22Rv1 (cell line): ENCODE results near the gene INVS.

ENCODE experiments used
- CTCF ChIP-seq: fragments of 450-650 bp; IDR thresholded peaks from 2 replicates; pipeline ENCODE4 v1.5.1; 2017; ENCODE audit warnings: mild to moderate bottlenecking
- ZFX ChIP-seq: fragments of 450-650 bp; IDR thresholded peaks from 2 replicates; pipeline ENCODE4 v1.6.1; 2017; ENCODE audit warnings: antibody characterized with exemption, borderline replicate concordance

DNA sequence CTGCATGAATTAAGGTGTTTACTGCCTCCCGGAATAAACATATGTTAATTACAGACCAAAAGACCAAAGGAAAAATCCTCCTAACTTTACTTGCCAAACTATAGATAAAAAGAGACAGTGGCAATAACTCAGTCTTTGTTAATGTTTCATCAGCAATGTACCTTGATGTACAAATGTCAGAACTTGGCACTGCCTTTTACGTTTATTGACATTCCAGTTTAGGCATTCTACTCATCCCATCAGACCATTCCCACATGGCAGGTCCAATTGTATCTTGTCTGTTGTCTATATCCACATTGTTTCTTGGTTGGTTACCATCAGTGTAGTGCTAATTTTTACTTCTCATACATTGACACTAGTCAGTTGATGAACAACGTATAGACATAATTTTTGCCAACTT lies 168.2 kb downstream of the INVS start:
- TF ChIP-seq CTCF (no peak), ZFX (no peak)
